ENCODE data around the gene DNTTIP2.
A peak's percentile ranks its signal among the peaks of the same experiment; 100 is the strongest.
"Not testable (repeated sequence)": the region's sequence is repeated elsewhere in the genome, so short reads cannot be mapped to it uniquely, and the experiment has no call there.

Gene DNTTIP2, protein sequence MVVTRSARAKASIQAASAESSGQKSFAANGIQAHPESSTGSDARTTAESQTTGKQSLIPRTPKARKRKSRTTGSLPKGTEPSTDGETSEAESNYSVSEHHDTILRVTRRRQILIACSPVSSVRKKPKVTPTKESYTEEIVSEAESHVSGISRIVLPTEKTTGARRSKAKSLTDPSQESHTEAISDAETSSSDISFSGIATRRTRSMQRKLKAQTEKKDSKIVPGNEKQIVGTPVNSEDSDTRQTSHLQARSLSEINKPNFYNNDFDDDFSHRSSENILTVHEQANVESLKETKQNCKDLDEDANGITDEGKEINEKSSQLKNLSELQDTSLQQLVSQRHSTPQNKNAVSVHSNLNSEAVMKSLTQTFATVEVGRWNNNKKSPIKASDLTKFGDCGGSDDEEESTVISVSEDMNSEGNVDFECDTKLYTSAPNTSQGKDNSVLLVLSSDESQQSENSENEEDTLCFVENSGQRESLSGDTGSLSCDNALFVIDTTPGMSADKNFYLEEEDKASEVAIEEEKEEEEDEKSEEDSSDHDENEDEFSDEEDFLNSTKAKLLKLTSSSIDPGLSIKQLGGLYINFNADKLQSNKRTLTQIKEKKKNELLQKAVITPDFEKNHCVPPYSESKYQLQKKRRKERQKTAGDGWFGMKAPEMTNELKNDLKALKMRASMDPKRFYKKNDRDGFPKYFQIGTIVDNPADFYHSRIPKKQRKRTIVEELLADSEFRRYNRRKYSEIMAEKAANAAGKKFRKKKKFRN

DNA sequence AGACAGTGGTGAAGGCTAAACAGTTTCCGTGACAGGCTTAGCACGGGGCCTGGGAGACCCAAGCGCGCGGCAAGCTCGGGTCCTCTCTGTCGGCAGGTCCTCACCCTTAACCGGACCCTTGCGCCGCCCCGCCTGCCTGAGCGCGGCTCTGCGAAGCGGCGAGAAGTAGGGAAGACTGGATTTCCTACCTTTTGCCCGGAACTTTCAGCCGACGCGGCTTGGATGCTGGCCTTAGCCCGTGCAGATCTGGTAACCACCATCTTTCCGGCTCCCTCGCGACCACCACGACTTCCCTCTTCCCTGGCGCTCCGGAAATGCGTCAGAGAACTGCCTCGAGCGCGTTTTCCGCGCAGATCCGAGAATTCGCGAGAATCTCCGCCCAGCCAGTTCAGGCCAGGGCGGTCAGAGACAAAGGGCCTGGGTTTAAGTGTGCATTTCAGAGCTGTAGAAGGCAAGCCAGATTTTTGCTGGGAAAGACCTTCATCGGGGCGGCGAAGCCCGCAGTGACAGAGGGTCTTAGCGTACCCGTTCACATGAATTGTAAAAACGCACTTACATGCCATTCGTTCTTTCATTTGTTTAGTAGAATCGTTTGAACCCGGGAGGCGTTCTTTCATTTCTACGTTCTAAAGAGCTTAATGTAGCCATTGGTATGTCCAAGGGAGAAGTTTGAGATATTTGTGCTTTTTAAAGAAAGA is at the start of gene DNTTIP2:
DNTTIP2 (minus strand) TSS at position 318 of the 698 bp plus-strand sequence; CDS start at position 260, 58 bp downstream.
- DNase-seq (ENCODE audit: low spot score): peak; percentile 96

DNA sequence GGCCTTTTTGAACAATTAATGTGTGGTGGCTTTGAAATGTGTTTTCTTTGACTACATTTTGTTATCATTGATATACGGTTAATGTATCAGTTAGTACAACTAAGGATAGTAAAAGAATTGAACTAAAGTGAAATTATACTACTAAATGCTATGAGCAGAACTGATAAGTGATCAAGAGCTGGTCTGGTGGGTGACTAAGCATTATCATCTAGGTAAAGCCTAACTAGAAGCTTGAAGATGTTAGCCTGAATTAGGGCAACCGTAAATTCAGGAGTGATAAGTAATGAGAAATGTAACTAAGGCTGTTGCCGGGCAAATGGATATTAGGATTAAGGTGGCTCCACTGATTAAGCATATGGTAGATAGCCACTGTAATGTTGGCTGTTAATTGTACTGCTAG is 46.2 kb upstream of the DNTTIP2 start:
- no peak for DNase-seq (ENCODE audit: low spot score)

DNA sequence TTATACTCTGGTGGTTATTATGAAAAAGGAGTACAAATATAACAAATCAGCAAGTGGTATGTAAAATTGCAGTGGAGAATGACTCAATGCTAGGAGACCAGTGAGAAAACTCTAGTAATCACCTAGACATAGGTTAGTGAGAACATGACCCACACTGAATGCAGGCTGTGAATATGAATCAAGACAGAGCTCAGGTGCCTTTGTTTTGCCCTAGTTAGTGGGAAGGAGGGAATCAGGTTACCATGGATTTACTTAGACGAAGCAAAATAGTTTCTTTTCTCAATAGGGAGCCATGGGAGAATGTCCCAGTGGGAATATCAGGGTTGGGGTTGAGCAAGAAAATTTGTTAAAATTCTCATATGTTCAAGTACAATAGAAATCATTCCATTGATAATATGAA is 40.8 kb upstream of the DNTTIP2 start:
- DNase-seq (ENCODE audit: low spot score): no peak

DNA sequence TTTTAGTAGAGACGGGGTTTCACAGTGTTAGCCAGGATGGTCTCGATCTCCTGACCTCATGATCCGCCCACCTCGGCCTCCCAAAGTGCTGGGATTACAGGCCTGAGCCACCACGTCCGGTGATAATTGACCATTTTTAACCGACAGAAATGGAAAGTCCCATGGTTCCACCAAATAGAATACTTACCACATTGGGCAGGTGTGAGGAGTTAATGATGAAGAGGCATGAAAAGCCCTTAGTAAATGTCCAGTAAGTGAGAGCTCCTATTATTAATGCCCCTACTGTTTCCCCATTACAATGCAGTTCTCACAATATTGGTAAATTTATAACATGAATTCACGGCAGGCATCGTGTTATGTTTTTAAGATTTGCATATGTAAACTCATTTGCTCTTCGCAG is 38.3 kb upstream of the DNTTIP2 start:
- no peak for DNase-seq (ENCODE audit: low spot score)

DNA sequence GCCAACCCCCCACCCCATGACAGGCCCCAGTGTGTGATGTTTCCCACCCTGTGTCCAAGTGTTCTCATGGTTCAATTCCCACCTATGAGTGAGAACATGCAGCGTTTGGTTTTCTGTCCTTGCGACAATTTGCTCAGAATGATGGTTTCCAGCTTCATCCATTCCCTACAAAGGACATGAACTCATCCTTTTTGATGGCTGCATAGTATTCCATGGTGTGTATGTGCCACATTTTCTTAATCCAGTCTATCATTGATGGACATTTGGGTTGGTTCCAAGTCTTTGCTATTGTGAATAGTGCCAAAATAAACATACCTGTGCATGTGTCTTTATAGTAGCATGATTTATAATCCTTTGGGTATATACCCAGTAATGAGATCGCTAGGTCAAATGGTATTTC is 31.9 kb upstream of the DNTTIP2 start:
- DNase-seq (ENCODE audit: low spot score): not testable (repeated sequence)

DNA sequence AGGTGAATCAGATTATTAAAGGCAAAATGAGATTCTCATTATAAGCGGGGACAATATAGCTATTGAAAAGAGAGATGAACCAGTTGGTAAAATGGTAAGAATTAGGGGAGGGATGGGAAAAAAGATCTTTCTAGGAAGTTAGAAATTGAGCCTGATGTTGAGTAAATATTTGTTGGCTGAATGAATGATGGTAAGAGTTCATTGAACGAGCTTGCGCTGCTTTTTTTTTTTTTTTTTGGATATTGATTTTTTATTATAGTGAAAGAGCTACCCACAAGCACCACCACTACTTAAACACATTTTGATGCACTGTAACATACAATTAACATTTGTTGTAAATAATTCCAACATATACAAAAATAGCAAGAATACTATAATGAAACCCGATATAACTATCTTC is 31.3 kb upstream of the DNTTIP2 start:
- no peak for DNase-seq (ENCODE audit: low spot score)

DNA sequence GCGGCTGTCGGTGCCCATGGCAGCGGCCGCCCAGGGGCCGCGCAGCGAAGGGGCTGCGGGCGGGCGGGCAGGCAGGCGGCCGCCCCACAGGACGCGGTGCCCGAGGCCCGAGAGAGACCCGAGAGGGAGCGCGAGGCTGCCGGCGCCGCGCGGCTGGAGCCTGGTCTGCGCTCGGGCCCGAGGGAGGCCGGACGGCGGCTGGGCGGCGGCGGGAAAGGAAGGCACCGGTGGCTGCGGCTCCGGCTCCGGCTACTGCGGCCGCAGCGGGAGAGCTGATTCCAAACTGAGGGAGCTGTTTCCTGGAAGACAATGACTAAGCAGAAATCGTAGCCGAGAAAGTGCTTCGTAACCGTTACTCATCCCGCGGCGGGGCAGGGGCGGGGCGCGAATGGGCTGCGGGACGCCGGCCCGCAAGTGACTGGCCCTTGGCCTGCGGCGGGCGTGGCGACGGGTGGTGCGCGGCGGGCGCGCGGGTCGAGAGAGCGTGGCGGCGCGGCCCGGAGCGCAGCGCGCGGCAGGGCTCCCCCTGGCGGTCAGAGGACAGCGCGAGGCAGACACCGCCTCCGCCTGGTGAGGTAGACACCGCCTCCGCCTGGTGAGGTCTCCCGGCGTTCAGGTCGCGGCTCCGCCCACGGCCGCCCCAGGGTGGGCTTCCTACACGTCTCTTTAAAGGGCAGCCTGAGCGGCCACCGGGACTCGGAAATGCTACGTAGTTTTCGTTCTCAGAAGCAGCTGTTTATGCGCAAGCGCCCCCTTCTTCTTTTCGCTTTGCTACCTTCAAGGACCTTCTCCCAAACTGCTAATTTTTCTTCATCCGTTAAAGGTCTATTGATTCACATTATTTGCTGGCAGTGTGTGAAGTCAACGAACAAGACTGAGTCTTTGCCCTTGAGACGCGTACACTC is 30.4 kb upstream of the DNTTIP2 start, which contains the start of gene GCLM:
GCLM (minus strand) TSS at position 285 of the 905 bp plus-strand sequence; CDS start at position 18, 267 bp downstream.
- DNase-seq (ENCODE audit: low spot score): peak; percentile 92

DNA sequence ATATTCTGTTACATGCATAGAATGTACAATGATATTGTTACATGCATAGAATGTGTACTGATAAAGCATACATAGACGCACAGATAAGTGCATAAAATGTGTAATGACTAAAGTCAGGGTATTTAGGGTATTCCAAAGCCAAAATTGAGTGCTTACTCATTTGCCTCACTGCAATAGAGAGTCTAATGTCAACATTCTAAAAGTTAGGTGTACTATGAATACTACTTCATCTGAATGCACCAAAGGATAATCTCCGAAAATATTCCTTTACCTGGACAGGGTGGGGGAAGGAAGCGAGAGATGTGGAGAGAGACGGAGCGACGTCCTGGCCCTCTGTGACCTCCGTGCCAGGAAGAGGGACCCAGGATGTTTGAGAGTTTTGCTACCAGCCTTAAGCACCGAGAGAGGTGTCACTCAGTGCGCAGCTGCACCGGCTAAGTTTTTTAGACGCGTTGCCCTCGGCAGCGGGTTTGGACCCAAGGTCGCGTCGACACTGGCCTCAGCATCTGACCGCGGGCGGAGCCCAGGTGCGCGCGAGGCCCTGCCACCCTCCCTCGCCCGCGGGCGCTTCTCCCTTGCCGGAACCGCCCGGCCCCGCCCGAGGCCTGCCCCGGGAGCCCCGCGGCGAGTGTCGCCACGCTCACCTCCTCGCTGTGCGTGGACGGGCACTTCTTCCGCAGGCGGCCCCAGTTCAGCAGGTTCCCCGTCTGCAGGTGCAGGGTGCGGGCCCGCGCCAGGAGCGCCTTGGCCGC is 29.6 kb upstream of the DNTTIP2 start:
- DNase-seq (ENCODE audit: low spot score): peak; percentile 83

DNA sequence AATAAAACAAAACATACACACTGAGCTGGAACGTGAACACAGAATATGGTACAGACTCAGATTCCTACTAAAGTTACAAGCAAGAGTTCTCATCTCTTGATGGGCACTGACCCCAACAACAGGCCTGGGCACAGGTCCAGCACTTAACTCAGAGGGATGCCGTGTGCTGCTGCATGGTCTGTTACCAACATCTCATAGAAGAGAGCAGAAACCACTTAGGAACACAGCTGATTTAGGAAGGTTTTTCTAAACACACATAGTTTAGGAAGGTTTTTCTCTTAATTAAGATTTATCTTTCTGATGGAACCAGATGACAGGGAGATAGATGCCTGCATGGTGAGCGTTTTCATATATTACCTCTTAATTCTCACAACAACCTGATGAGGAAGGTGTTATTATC is 28.7 kb upstream of the DNTTIP2 start:
- peak; percentile 33 for DNase-seq (ENCODE audit: low spot score)

DNA sequence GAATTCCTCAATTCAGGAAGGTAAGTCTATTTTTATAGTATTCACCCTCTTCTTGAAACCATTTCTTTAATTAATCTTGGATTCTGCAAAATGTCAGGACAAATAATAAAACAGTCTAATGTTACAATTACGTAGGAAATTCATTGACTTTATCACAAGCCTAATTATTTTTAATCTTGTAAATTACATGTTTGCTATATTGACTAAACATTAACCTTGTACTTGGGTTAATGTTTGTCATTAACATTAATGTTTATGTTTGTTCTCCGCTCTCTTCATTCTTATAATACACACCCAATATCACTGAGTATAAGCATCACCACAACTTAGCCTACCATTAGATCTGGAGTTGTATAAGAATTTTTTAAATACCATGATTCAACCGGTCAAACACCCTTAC is 27.5 kb upstream of the DNTTIP2 start:
- DNase-seq (ENCODE audit: low spot score): no peak

DNA sequence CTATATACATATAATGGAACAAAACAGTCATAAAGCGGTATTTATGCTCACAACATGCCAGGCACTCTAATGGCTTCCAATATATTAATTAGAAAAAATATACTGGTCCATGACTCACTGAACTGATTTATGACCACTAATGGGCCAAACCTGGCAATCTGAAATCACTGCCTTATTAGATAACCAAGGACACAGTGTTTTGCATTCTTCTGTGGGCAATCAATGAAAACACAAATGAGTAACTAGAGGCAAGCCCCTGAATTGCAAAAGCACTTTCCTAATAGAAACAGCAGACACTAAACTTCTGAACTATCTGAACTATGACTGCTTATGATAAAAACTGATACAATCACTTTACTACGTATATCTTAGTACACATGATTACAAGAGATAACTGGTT is 26.7 kb upstream of the DNTTIP2 start:
- DNase-seq (ENCODE audit: low spot score): peak; percentile 26

DNA sequence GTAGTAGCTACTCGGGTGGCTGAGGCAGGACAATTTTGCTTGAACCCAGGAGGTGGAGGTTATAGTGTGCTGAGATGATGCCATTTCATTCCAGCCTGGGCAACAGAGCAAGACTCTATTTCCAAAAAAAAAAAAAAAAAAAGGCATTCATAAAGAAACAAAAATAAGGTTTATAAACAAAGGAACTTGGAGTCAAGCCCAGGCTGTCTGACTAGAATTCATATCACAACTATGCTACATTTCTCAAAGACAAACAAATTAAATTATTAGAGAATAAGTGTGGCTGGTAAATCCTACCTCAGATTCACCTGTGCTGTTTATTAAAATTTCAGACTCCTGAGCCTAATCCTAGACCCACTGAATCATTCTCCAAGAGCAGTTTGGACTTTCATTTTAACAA is 26.0 kb upstream of the DNTTIP2 start:
- no peak for DNase-seq (ENCODE audit: low spot score)

DNA sequence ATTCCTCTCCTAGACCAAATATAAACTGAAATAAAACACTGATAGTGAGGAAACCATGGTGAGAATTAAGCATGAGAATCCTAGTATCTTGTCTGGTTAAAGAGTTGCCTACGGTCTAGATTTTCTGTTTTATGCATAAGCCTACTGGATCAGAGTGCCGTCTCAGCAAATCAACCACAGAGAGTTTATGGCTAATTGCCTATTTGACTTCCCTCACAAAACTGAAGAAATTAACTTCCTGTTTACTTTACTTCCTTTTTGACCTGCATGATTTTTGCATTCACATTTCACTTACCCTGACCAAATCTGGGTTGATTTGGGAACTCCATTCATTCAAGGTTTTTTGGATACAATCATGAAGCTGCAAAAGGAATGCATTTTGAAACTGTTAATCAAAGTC is 25.2 kb upstream of the DNTTIP2 start:
- peak; percentile 64 for DNase-seq (ENCODE audit: low spot score)

DNA sequence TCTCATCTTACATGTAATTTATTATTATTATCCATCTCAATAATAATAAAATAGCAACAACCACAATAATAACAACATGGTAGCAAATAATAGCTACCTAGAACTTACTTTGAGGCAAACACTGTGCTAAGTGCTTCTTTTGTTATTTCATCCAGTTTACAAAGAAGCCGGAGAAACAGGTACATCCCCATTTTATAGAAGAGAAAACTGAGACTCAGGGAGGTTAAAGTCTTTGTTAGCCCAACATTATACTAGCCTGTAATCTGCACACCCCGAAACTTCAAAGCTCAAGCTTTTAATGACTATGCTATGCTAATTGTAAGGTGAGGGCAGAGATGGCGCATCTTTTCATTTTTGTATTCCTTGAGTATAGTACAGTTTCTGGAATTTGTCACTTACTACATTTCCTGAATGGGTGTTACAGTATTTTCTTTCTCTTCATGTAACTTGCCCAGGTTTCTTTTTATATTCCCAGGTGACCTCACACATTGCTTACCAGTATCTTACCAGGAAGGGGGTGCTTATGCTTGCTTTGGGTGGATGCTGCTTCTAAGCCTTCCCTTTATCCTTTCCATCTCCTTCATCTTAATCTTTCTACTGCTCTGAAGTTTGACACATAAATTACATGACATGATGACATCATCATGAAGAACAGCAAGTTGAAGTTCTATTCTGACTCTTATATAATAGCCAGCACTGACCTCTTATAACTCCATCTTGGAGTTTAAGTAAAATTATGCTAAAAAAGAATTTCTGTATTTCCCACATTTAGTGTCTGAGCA is 21.9 kb upstream of the DNTTIP2 start:
- no peak for DNase-seq (ENCODE audit: low spot score)

DNA sequence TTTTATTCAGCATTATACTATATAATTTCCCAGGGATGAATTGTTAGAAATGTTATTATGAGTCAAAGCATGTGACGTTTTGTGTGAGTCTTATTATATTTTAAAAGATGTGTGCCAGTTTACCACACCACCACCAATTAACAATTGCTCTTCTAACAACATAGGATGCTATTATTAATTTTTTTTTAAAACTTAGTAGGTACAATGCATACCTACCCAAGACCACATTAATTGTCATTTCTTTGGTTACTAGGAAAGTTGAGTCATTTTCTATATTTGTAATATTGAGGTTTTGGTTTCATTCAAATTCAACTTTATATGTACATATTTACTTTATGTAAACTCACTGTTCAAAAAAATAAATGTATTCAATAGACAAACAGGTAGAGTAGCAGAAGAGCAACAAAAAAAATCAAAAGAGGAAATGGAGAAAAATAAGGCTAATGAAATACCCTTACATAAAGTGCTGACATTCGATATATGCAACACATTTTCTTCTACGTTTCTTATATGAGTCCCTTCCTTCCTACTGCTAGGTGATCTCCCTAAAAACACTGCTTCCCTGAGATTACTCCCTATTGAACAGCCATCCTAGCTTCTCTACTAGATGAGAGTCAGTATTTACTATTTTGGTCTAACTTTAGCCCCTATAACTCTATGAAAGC is 20.7 kb upstream of the DNTTIP2 start:
- DNase-seq (ENCODE audit: low spot score): no peak

DNA sequence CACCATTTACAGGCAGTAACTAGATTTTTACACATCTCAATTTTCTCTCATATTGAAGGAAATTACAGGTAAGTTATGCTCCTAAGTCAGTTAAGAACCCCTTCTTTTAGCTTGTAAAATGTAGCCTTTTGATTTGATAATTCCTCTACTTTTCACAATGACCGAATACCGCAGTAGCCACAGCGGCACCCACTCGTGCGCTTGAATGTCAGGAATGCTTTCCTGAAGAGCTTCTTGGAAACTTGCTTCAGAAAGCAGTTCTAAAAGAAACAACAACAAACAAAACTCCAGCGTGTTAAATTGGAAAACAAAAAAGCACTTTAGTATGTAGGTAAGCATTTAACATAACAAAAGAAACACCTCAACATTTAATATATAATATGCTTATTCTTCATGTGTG is 9.9 kb upstream of the DNTTIP2 start:
- DNase-seq (ENCODE audit: low spot score): no peak

DNA sequence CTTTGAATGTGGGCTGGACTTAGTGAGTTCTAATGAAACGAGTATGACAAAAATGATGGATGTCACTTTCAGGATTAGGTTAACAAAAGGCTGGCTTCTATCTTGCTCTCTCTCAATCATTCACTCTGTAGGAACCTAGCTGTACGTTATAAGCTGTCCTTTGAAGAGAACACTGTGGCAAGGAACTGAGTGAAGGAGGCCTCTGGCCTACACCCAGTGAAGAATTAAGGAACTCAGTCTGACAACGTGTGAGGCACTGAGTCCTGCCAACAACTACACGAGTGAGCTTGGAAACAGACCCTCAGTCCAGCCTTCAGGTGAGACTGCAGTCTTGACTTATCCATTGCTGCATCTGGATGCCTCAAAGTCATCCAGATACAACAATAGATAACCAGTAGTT is 3.3 kb upstream of the DNTTIP2 start:
- no peak for DNase-seq (ENCODE audit: low spot score)

DNA sequence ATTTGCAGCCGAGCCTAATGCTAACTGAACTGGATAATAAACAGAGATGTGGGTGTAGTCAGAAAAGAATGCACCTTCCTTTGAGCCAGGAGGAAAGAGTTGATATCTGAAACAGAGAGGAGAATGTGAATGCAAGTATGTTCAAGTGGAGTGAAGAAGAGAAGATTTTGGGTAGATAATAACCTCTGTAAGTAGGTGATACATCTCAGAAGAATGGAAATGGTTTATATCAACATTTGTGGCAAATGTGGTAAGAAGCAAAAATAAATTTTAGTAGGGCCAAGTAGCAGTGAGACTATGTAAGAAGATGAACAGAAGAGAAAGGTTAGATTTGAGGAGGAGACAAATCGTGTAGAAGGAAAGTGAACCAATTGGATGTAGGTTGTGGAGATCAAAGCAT is 1.7 kb upstream of the DNTTIP2 start:
- DNase-seq (ENCODE audit: low spot score): no peak

DNA sequence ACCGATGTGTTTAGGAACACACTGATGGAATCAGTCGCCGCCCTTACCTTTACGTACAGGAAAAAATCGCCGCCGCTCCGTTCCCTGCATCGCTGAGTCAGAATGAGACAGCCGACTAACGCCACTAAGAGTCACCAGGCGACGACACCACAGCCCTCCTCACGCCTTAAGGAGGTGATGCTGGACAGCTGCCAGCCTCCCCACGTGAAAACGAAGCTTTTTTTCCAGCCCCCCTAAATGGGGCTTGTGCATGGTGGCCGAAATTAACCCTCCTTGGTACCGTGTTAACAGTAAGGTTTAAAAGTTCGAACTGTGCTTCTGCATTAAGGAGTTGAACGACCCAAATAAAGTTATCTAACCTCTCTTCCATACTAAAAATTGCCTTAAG is 511 bp downstream of the DNTTIP2 start:
- peak; percentile 67 for DNase-seq (ENCODE audit: low spot score)

DNA sequence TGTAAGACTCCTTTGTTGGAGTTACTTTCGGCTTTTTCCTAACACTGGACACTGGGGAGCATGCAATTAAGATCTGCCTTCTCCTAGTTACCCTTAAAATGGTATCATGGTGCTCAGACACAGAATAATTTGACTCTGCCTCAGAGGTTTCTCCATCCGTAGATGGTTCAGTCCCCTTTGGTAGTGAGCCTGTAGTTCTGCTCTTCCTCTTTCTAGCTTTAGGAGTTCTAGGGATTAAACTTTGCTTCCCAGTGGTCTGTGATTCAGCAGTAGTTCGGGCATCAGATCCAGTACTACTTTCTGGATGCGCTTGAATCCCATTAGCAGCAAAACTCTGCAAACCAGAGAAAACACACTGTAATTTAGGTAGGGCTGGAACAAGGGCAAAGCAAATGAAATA is 1.5 kb downstream of the DNTTIP2 start:
- DNase-seq (ENCODE audit: low spot score): no peak

All from NAMALWA (cell line).